NCI-H774 (cell line): ENCODE data around the gene POU2F2.
A peak's percentile ranks its signal among the peaks of the same experiment; 100 is the strongest.
"Not testable (repeated sequence)": the region's sequence is repeated elsewhere in the genome, so short reads cannot be mapped to it uniquely, and the experiment has no call there.

ENCODE experiments used
- DNase-seq: peaks from one replicate; lab custom pipeline; 2025; lab: John Stamatoyannopoulos, UW

POU2F2 gene

GRCh38 chr19:42100241-42100640 lies 32.0 kb downstream of the POU2F2 start:
- DNase-seq: not testable (repeated sequence)

GRCh38 chr19:42099336-42099925 lies 32.8 kb downstream of the POU2F2 start:
- no peak for DNase-seq

- no peak for DNase-seq
These were observed 33.5 kb downstream of the POU2F2 start for GRCh38 chr19:42098781-42099180.

- no peak for DNase-seq
These were observed 34.8 kb downstream of the POU2F2 start for GRCh38 chr19:42097461-42097860.

GRCh38 chr19:42096255-42096837 lies 35.9 kb downstream of the POU2F2 start:
- no peak for DNase-seq

GRCh38 chr19:42095814-42096230 lies 36.4 kb downstream of the POU2F2 start:
- no peak for DNase-seq

- DNase-seq: no peak
These were observed 37.0 kb downstream of the POU2F2 start for GRCh38 chr19:42095142-42095813.

GRCh38 chr19:42093926-42094325 lies 38.3 kb downstream of the POU2F2 start:
- no peak for DNase-seq

GRCh38 chr19:42093505-42093904 lies 38.7 kb downstream of the POU2F2 start:
- no peak for DNase-seq

GRCh38 chr19:42092350-42092749 lies 39.9 kb downstream of the POU2F2 start:
- peak; percentile 44 for DNase-seq

- no peak for DNase-seq
These were observed 40.5 kb downstream of the POU2F2 start for GRCh38 chr19:42091742-42092141.

- DNase-seq: no peak
These were observed 40.9 kb downstream of the POU2F2 start for GRCh38 chr19:42091300-42091699.

- DNase-seq: no peak
These were observed 41.6 kb downstream of the POU2F2 start for GRCh38 chr19:42090672-42091071.

- no peak for DNase-seq
These were observed 42.5 kb downstream of the POU2F2 start for GRCh38 chr19:42089772-42090171.

GRCh38 chr19:42089191-42089750 lies 43.0 kb downstream of the POU2F2 start:
- DNase-seq: no peak

- no peak for DNase-seq
These were observed 43.6 kb downstream of the POU2F2 start for GRCh38 chr19:42088471-42089190.

- DNase-seq: no peak
These were observed 45.3 kb downstream of the POU2F2 start for GRCh38 chr19:42086770-42087550.

GRCh38 chr19:42086188-42086736 lies 46.0 kb downstream of the POU2F2 start:
- DNase-seq: no peak

GRCh38 chr19:42083537-42083936 lies 48.7 kb downstream of the POU2F2 start:
- DNase-seq: no peak

GRCh38 chr19:42081584-42082203 lies 50.6 kb downstream of the POU2F2 start:
- DNase-seq: no peak
